Transverse colon (tissue), 3 donors: ENCODE measurements around the gene NTNG1.

ENCODE experiments used
- EP300 ChIP-seq: sonication (generic); formaldehyde crosslinking; IDR thresholded peaks from one replicate; pipeline ENCODE4 v1.6.1; 2017; ENCODE audit warnings: antibody characterized with exemption, low read depth
- TF ChIP-seq, protein P1 (sequence below), 5 experiments: fragments of 200-600 bp in 3 of 5; fragments of 450-650 bp in 2 of 5; sonication (generic) in 3 of 5; IDR thresholded peaks; 1 replicate in 2 of 5; 2 replicates in 3 of 5; pipeline ENCODE4 v1.5.1; 2016 to 2017; ENCODE audit warnings: antibody characterized with exemption in 5 of 5, inconsistent platforms in 3 of 5, mild to moderate bottlenecking in 2 of 5, moderate library complexity in 1 of 5

DNA sequence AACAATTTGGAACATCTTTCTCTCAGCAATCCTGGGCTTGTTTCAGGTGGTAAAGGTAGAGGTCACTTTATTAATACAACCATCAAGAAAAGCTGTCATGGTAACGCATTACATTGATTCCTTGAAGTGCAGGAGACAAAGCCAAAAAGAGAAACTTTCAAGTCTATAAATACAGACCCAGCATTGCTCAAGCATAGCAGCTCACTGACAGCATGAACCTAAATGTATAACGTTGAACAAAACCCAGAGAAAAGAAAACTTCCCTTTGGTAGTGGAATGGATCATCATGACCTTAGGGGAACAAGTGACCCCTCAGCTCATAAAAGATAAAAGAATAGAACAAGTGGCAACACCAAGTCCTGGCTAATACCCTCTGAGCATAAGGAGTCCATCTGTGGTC lies 332.2 kb downstream of the NTNG1 start:
- TF ChIP-seq, protein P1, sequence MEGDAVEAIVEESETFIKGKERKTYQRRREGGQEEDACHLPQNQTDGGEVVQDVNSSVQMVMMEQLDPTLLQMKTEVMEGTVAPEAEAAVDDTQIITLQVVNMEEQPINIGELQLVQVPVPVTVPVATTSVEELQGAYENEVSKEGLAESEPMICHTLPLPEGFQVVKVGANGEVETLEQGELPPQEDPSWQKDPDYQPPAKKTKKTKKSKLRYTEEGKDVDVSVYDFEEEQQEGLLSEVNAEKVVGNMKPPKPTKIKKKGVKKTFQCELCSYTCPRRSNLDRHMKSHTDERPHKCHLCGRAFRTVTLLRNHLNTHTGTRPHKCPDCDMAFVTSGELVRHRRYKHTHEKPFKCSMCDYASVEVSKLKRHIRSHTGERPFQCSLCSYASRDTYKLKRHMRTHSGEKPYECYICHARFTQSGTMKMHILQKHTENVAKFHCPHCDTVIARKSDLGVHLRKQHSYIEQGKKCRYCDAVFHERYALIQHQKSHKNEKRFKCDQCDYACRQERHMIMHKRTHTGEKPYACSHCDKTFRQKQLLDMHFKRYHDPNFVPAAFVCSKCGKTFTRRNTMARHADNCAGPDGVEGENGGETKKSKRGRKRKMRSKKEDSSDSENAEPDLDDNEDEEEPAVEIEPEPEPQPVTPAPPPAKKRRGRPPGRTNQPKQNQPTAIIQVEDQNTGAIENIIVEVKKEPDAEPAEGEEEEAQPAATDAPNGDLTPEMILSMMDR (IDR thresholded peaks at IDR 0.05) = no peak
- TF ChIP-seq EP300 = no peak
